Heart left ventricle (tissue), 16 donors: ENCODE results near the gene UBE2F. TPM values are rescaled to one million over a fixed set of nuclear protein-coding genes. Genes with fewer than 3 reads are reported as not detected.
A peak's percentile ranks its signal among the peaks of the same experiment; 100 is the strongest.

Source experiments
- ATAC-seq, 4 donors: fragments of 200-7000 bp; cut with Tn5 transposase; one replicate each; pipeline ENCODE4 v1.9.1; 2020 to 2022; ENCODE audit warnings: moderate library complexity in 4 of 4, mild to moderate bottlenecking in 3 of 4, moderate number of reproducible peaks in 1 of 4
- DNase-seq, 5 donors: peaks; one replicate each; pipeline ENCODE4 v3.0.0-alpha.2; 2020
- H3K27ac ChIP-seq, 12 donors: fragments of 200-600 bp; sonication (generic) in 4 of 12; one replicate each; pipeline versions ENCODE4 v1.5.0 to v1.8.0; 2016 to 2022; ENCODE audit warnings: mild to moderate bottlenecking in 2 of 12
- H3K27me3 ChIP-seq, 9 donors: fragments of 200-600 bp; sonication (generic) in 2 of 9; one replicate each; pipeline versions ENCODE4 v1.5.1 to v1.8.0; 2016 to 2022; ENCODE audit warnings: mild to moderate bottlenecking in 3 of 9
- H3K36me3 ChIP-seq, 9 donors: fragments of 200-600 bp; sonication (generic) in 2 of 9; one replicate each; pipeline versions ENCODE4 v1.5.0 to v1.8.0; 2018 to 2022; ENCODE audit warnings: mild to moderate bottlenecking in 2 of 9
- H3K4me1 ChIP-seq, 12 donors: fragments of 200-600 bp; sonication (generic) in 4 of 12; one replicate each; pipeline versions ENCODE4 v1.5.0 to v1.8.0; 2016 to 2022; ENCODE audit warnings: mild to moderate bottlenecking in 3 of 12
- H3K4me3 ChIP-seq, 12 donors: fragments of 200-600 bp; sonication (generic) in 4 of 12; one replicate each; pipeline versions ENCODE4 v1.5.0 to v1.8.0; 2017 to 2022; ENCODE audit warnings: mild to moderate bottlenecking in 9 of 12, moderate library complexity in 4 of 12
- H3K9me3 ChIP-seq, 12 donors: fragments of 200-600 bp; sonication (generic) in 4 of 12; one replicate each; pipeline versions ENCODE4 v1.5.0 to v1.8.0; 2016 to 2022; ENCODE audit warnings: mild to moderate bottlenecking in 1 of 12
- POLR2A ChIP-seq, 2 donors: fragments of 450-650 bp; IDR thresholded peaks; one replicate each; pipeline ENCODE4 v1.6.1; 2017; ENCODE audit warnings: antibody characterized with exemption in 2 of 2, mild to moderate bottlenecking in 2 of 2, moderate library complexity in 2 of 2
- WGBS, 4 donors: extraction: QIAGEN DNeasy Blood & Tissue Kit in 2 of 4; methylation state at CpG; one replicate each; pipeline versions ENCODE4 v1.1.5 to v1.1.7; 2013 to 2018; 5-methylcytosine and 5-hydroxymethylcytosine counted together
- intact Hi-C, 10 donors: fragments of 100-400 bp; cut with DNase I; formaldehyde crosslinking; loops; one replicate each; pipeline versions ENCODE4 v1.11.1 to v1.14.2; 2022
- polyA plus RNA-seq, 2 donors: library from polyadenylated mRNA; stranded (reverse); fragments of 200-250 nt; gene quantifications; one replicate each; pipeline ENCODE4 v1.2.3, GENCODE V29; 2013
- total RNA-seq, 9 donors: library from RNA; depleted of rRNA in 2 of 9; stranded (reverse); fragments of >200 nt in 2 of 9; fragmentation: NEBNext Ultra II Directional in 3 of 9; extraction: Animal tissue kit (Norgen Biotek cat#: 25700) in 3 of 9; gene quantifications; one replicate each; pipeline versions ENCODE4 v1.1.0 to v1.2.4, GENCODE V29; 2016 to 2023
- TF ChIP-seq, protein P1 (sequence below), 12 donors: fragments of 200-600 bp; sonication (generic) in 4 of 12; IDR thresholded peaks; one replicate each; pipeline versions ENCODE4 v1.5.0 to v1.8.0; 2018 to 2022; ENCODE audit warnings: antibody characterized with exemption in 12 of 12, mild to moderate bottlenecking in 5 of 12
- donor health status: ischemic (EF 13 %, LVEDD 7.1; RV severe dilation, severe dysfunction).
- donor health status: healthy with polysubstance abuse.
- donor health status: DM: no; HTN: yes; CAD: no.
- donor health status: DM: no; HTN: no; CAD: no.
- donor health status: ischemic (EF 25% LVEDD 6.9; RV normal size, moderate dysfunction).
- donor health status: ischemic (EF 25% LVEDD 5.7; RV mildly dilated, moderate dysfunction).
- donor health status: healthy.
- donor health status: DM: yes; HTN: yes; CAD: no.
- donor health status: ischemic (EF 35%, LVEDD 5.7; RV mildly dilated, moderate dysfunction).
- donor health status: nonischemic (EF 11% LVEDD 7.7; RV severe dilation, severe dysfunction).
- donor health status: DM: yes; HTN: yes; CAD: no.
- donor health status: PGD.
- donor health status: ischemic (EF 29% LVEDD 5.4; RV normal size, mild dysfunction).
- donor health status: nonischemic (EF 23%, LVEDD 6.1; RV moderate dilation, normal function).

The UBE2F gene
- total and polyA plus RNA-seq, 11 donors = 54.2 to 83.4 (median 60.6) TPM

DNA sequence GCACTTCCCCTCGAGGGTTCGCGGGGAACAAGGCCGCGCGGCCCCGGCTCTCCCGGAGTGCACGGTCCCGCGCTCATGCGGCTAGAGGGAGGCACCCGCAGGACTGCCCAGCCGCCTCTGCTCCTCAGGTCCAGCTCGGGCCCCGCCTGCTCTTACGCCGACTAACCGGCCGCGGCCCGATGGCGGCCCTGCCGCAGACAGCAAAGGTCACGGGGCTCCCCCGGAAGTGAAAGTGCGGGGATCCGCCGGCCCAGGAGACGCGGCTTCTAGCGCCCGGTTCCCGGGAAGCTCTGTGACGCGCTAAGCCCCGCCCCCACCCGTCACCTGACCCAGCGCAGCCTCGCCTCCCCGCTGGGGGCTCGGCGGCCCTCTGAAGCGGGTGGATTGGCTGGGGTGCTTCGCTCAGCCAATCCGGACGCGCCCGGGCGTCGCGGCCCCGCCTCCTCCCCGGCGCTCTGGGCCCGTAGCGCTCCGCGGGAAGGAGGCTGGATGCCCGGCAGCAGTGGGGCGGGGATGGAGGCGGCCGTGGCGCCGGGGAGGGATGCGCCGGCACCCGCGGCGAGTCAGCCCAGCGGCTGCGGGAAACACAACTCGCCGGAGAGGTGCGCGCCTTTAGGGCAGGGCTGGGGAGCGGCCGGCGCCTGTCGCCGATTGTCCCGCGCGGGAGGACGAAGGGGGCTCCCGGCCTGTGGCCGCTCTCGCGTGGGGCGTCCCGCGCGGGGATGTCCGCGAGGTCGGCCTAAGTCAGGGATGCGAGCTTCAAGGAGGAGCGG is 93.9 kb downstream of the UBE2F start, which contains the start of gene SCLY:
TSS of gene SCLY (plus strand) at position 460 of the 773 bp plus-strand sequence. CDS start at position 514, 54 bp downstream.
- H3K9me3 ChIP-seq = no peaks in the 10 kb centered on the region
- H3K27me3 ChIP-seq = no peaks in the 10 kb centered on the region
- H3K27ac ChIP-seq = peak within 1 kb of the TSS; percentile 70 to 95 (median 88)
- peak within 1 kb of the TSS; percentile 64 to 95 (median 88) for H3K4me3 ChIP-seq
- peaks cover 0 to 22% (median 14%) of the 10 kb centered on the region in 12 donors for H3K4me1 ChIP-seq
- ATAC-seq (peak; percentile 99 to 100 (median 100)), DNase-seq (peak; percentile 98 to 99 (median 98))
- peak; percentile 86 to 88 for TF ChIP-seq POLR2A (IDR thresholded peaks at IDR 0.05)
- TF ChIP-seq, protein P1, sequence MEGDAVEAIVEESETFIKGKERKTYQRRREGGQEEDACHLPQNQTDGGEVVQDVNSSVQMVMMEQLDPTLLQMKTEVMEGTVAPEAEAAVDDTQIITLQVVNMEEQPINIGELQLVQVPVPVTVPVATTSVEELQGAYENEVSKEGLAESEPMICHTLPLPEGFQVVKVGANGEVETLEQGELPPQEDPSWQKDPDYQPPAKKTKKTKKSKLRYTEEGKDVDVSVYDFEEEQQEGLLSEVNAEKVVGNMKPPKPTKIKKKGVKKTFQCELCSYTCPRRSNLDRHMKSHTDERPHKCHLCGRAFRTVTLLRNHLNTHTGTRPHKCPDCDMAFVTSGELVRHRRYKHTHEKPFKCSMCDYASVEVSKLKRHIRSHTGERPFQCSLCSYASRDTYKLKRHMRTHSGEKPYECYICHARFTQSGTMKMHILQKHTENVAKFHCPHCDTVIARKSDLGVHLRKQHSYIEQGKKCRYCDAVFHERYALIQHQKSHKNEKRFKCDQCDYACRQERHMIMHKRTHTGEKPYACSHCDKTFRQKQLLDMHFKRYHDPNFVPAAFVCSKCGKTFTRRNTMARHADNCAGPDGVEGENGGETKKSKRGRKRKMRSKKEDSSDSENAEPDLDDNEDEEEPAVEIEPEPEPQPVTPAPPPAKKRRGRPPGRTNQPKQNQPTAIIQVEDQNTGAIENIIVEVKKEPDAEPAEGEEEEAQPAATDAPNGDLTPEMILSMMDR (IDR thresholded peaks at IDR 0.05) = no peak
- intact Hi-C loops = loop anchor here in 7 of 10 donors (2.0 to 10.0 kb wide), 6 partner anchors 77 to 224 kb away; partner anchors contain the start of genes UBE2F (in 5 of the 7), KLHL30 (in 1 of the 7), PER2 (in 1 of the 7) and RAMP1 (in 1 of the 7)
- WGBS, 4 donors = 0 to 2% (median 1%) methylated on average over 21 to 98 of the region's 98 CpGs
- H3K36me3 ChIP-seq = peaks cover 0 to 16% (median 11%) of the 10 kb centered on the region in 9 donors

DNA sequence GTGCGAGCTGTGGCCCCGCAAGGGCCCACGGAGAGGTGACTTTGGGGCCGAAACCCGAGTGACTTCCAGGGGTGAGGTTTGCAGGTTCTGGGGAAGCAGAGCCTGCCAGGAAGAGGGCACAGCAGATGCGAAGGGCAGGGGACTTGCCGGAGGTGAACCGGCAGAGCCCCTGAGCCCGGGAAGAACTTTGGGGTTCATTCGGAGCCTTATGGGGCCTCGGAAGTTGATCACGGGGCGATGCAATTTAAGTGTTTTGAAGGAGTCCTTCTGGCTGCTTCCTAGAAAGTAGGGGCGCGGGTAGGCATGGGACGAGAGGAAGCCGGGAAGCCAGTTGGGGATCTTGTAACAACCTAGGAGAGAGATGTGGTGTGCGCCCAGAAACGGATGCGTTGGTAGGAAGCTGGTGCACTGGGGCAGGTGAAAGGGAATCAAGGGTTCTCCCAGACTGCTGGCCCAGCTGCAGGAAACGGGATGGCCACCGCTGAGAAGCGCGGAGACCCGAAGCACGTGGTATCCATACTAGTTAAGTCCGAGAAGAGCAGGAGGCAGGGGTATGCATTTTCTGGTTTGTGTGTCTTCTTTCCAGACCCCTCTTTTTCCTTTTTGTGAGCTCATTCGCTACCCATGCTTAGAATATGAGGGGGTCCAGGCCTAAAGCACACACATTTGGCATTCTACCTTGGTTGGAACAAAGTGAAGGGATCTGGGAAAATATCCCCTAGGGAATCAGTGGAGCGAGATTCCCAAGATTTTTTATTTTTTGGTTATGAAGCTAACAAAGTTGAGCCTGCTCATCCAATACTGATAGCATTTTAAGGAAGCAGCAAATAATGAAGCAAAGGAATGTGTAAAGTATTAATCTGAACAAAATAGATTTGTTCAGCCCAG is 94.7 kb downstream of the UBE2F start:
- ATAC-seq (no peak), DNase-seq (peak in 1 of 5 donors; percentile 19)
- Histone ChIP-seq H3K4me3 (peak overlapping the region; percentile 64 to 95 (median 88)), H3K27me3 (no peaks in the 10 kb centered on the region), H3K36me3 (peaks cover 0 to 24% (median 12%) of the 10 kb centered on the region in 9 donors), H3K9me3 (no peaks in the 10 kb centered on the region), H3K27ac (peak overlapping the region in 11 of 12 donors; percentile 60 to 95 (median 88)), H3K4me1 (peaks cover 0 to 22% (median 14%) of the 10 kb centered on the region in 12 donors)
- TF ChIP-seq POLR2A (IDR thresholded peaks at IDR 0.05) = no peak
- TF ChIP-seq, protein P1 (IDR thresholded peaks at IDR 0.05) = no peak
- WGBS, 4 donors = 3 to 5% (median 4%) methylated on average over 27 to 29 of the region's 29 CpGs
- intact Hi-C loops = loop anchor here in 7 of 10 donors (2.0 to 10.0 kb wide), 6 partner anchors 76 to 223 kb away; partner anchors contain the start of genes UBE2F (in 5 of the 7), KLHL30 (in 1 of the 7), PER2 (in 1 of the 7) and RAMP1 (in 1 of the 7)

DNA sequence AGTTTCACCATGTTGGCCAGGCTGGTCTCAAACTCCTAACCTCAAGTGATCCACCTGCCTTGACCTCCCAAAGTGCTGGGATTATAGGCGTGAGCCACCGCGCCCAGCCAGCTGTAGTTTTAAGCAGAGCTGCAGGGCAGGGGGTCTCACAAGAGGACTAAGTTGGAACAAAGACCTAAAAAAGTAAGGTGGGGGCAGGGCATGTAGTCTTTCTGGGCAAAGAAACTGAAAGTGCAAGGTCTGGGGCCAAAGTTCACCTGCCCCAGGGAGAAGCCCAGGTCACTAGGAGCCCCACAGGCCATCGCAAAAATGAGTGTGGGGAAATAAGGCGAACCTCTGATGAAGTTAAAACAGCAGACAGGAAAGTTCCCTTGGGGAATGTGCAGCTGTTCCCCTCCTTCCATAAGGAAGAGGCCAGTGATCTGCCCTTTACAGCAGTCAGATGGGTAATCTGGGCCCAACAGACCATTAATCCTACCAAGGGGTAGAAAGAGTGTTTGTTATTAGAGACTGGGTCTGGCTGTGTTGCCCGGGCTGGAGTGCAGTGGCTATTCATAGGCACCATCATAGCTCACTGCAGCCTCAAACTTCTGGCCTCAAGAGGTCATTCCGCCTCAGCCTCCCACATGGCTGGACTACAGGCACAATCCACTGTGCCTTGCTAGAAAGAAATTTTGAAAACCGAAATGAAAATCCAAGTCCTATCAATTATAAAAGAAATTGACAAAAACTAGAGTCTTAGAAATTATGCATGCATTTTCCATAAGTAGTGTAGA is 96.8 kb downstream of the UBE2F start:
- Histone ChIP-seq H3K36me3 (peaks cover 0 to 42% (median 28%) of the 10 kb centered on the region in 9 donors), H3K27ac (no peak overlapping the region), H3K4me1 (peaks cover 0 to 21% (median 14%) of the 10 kb centered on the region in 12 donors), H3K27me3 (no peaks in the 10 kb centered on the region), H3K9me3 (no peaks in the 10 kb centered on the region), H3K4me3 (no peak overlapping the region)
- ATAC-seq = no peak
- no peak for TF ChIP-seq POLR2A (IDR thresholded peaks at IDR 0.05)
- TF ChIP-seq, protein P1 (IDR thresholded peaks at IDR 0.05) = no peak
- intact Hi-C loops = loop anchor here in 7 of 10 donors (5.0 to 10.0 kb wide), 5 partner anchors 74 to 221 kb away; partner anchors contain the start of genes UBE2F (in 4 of the 7), KLHL30 (in 1 of the 7), PER2 (in 1 of the 7) and RAMP1 (in 1 of the 7)
- 90 to 94% (median 92%) methylated on average over 8 of the region's 8 CpGs for WGBS, 4 donors
- DNase-seq = no peak
